Heart left ventricle (tissue), 16 donors: ENCODE data around the gene NAE1. TPM values are rescaled to one million over a fixed set of nuclear protein-coding genes. Genes with fewer than 3 reads are reported as not detected.

Source experiments
- ATAC-seq, 4 donors: fragments of 200-7000 bp; cut with Tn5 transposase; one replicate each; pipeline ENCODE4 v1.9.1; 2020 to 2022; ENCODE audit warnings: moderate library complexity in 4 of 4, mild to moderate bottlenecking in 3 of 4, moderate number of reproducible peaks in 1 of 4
- DNase-seq, 5 donors: peaks; one replicate each; pipeline ENCODE4 v3.0.0-alpha.2; 2020
- H3K27ac ChIP-seq, 12 donors: fragments of 200-600 bp; sonication (generic) in 4 of 12; one replicate each; pipeline versions ENCODE4 v1.5.0 to v1.8.0; 2016 to 2022; ENCODE audit warnings: mild to moderate bottlenecking in 2 of 12
- H3K27me3 ChIP-seq, 9 donors: fragments of 200-600 bp; sonication (generic) in 2 of 9; one replicate each; pipeline versions ENCODE4 v1.5.1 to v1.8.0; 2016 to 2022; ENCODE audit warnings: mild to moderate bottlenecking in 3 of 9
- H3K36me3 ChIP-seq, 9 donors: fragments of 200-600 bp; sonication (generic) in 2 of 9; one replicate each; pipeline versions ENCODE4 v1.5.0 to v1.8.0; 2018 to 2022; ENCODE audit warnings: mild to moderate bottlenecking in 2 of 9
- H3K4me1 ChIP-seq, 12 donors: fragments of 200-600 bp; sonication (generic) in 4 of 12; one replicate each; pipeline versions ENCODE4 v1.5.0 to v1.8.0; 2016 to 2022; ENCODE audit warnings: mild to moderate bottlenecking in 3 of 12
- H3K4me3 ChIP-seq, 12 donors: fragments of 200-600 bp; sonication (generic) in 4 of 12; one replicate each; pipeline versions ENCODE4 v1.5.0 to v1.8.0; 2017 to 2022; ENCODE audit warnings: mild to moderate bottlenecking in 9 of 12, moderate library complexity in 4 of 12
- H3K9me3 ChIP-seq, 12 donors: fragments of 200-600 bp; sonication (generic) in 4 of 12; one replicate each; pipeline versions ENCODE4 v1.5.0 to v1.8.0; 2016 to 2022; ENCODE audit warnings: mild to moderate bottlenecking in 1 of 12
- CTCF ChIP-seq, 12 donors: fragments of 200-600 bp; sonication (generic) in 4 of 12; IDR thresholded peaks; one replicate each; pipeline versions ENCODE4 v1.5.0 to v1.8.0; 2018 to 2022; ENCODE audit warnings: antibody characterized with exemption in 12 of 12, mild to moderate bottlenecking in 5 of 12
- POLR2A ChIP-seq, 2 donors: fragments of 450-650 bp; IDR thresholded peaks; one replicate each; pipeline ENCODE4 v1.6.1; 2017; ENCODE audit warnings: antibody characterized with exemption in 2 of 2, mild to moderate bottlenecking in 2 of 2, moderate library complexity in 2 of 2
- WGBS, 4 donors: extraction: QIAGEN DNeasy Blood & Tissue Kit in 2 of 4; methylation state at CpG; one replicate each; pipeline versions ENCODE4 v1.1.5 to v1.1.7; 2013 to 2018; 5-methylcytosine and 5-hydroxymethylcytosine counted together
- intact Hi-C, 10 donors: fragments of 100-400 bp; cut with DNase I; formaldehyde crosslinking; loops; one replicate each; pipeline versions ENCODE4 v1.11.1 to v1.14.2; 2022
- long read RNA-seq, 3 donors: library from polyadenylated mRNA; unstranded; transcript quantifications; one replicate each; pipeline ENCODE4 v2.0.0, GENCODE V29; 2020 to 2021
- polyA plus RNA-seq, 2 donors: library from polyadenylated mRNA; stranded (reverse); fragments of 200-250 nt; gene quantifications; one replicate each; pipeline ENCODE4 v1.2.3, GENCODE V29; 2013
- total RNA-seq, 9 donors: library from RNA; depleted of rRNA in 2 of 9; stranded (reverse); fragments of >200 nt in 2 of 9; fragmentation: NEBNext Ultra II Directional in 3 of 9; extraction: Animal tissue kit (Norgen Biotek cat#: 25700) in 3 of 9; gene quantifications; one replicate each; pipeline versions ENCODE4 v1.1.0 to v1.2.4, GENCODE V29; 2016 to 2023
- donor health status: ischemic (EF 13 %, LVEDD 7.1; RV severe dilation, severe dysfunction).
- donor health status: healthy with polysubstance abuse.
- donor health status: DM: no; HTN: yes; CAD: no.
- donor health status: DM: no; HTN: no; CAD: no.
- donor health status: ischemic (EF 25% LVEDD 6.9; RV normal size, moderate dysfunction).
- donor health status: ischemic (EF 25% LVEDD 5.7; RV mildly dilated, moderate dysfunction).
- donor health status: healthy.
- donor health status: DM: yes; HTN: yes; CAD: no.
- donor health status: ischemic (EF 35%, LVEDD 5.7; RV mildly dilated, moderate dysfunction).
- donor health status: nonischemic (EF 11% LVEDD 7.7; RV severe dilation, severe dysfunction).
- donor health status: DM: yes; HTN: yes; CAD: no.
- donor health status: PGD.
- donor health status: ischemic (EF 29% LVEDD 5.4; RV normal size, mild dysfunction).
- donor health status: nonischemic (EF 23%, LVEDD 6.1; RV moderate dilation, normal function).

The NAE1 gene
- total RNA-seq: 10 to 100 TPM; 25.6 to 39.3 (median 29.6) TPM
- polyA plus RNA-seq: 10 to 100 TPM; 17.7 to 34.3 TPM
- long read RNA-seq, donor 1, transcript NAE1-203 (21 exons, 1,909 nt): minor isoform, 7 of 63 reads
- long read RNA-seq, donor 1, transcript NAE1-201 (20 exons, 1,837 nt): major isoform, 44 of 63 reads
- long read RNA-seq, donor 1, partial matches to known transcripts: 2 of 63 reads
- long read RNA-seq, donor 1, other reads (novel, unspliced or antisense): 10 of 63 reads
- long read RNA-seq, donor 2, transcript NAE1-204 (19 exons, 1,654 nt): minor isoform, 5 of 139 reads
- long read RNA-seq, donor 2, transcript NAE1-201 (20 exons, 1,837 nt): major isoform, 112 of 139 reads
- long read RNA-seq, donor 2, transcript NAE1-203 (21 exons, 1,909 nt): minor isoform, 5 of 139 reads
- long read RNA-seq, donor 2, partial matches to known transcripts: 5 of 139 reads
- long read RNA-seq, donor 2, other reads (novel, unspliced or antisense): 12 of 139 reads
- long read RNA-seq, donor 3, transcript NAE1-203 (21 exons, 1,909 nt): minor isoform, 8 of 28 reads
- long read RNA-seq, donor 3, transcript NAE1-201 (20 exons, 1,837 nt): major isoform, 16 of 28 reads
- long read RNA-seq, donor 3, partial matches to known transcripts: 0 of 28 reads
- long read RNA-seq, donor 3, other reads (novel, unspliced or antisense): 3 of 28 reads

- H3K27ac ChIP-seq: peak within 1 kb of the TSS; percentile 66 to 94 (median 86)
- peak in 1 of 2 donors; percentile 79 for TF ChIP-seq POLR2A (IDR thresholded peaks at IDR 0.05)
- TF ChIP-seq CTCF (IDR thresholded peaks at IDR 0.05): peak; percentile 97 to 99 (median 99)
- H3K4me3 ChIP-seq: peak within 1 kb of the TSS; percentile 67 to 95 (median 84)
- WGBS, 4 donors: 1 to 3% (median 1%) methylated on average over 23 to 84 of the region's 84 CpGs
- DNase-seq (peak; percentile 85 to 95 (median 90)), ATAC-seq (peak; percentile 89 to 99 (median 98))
- H3K36me3 ChIP-seq: peaks cover 0 to 29% (median 21%) of the 10 kb centered on the region in 9 donors
- no peaks in the 10 kb centered on the region for H3K9me3 ChIP-seq
- peaks cover 0 to 28% (median 15%) of the 10 kb centered on the region in 12 donors for H3K4me1 ChIP-seq
- H3K27me3 ChIP-seq: no peaks in the 10 kb centered on the region
- intact Hi-C loops: loop anchor here in 8 of 10 donors (2.0 to 5.0 kb wide), 4 partner anchors 36 to 42 kb away; no protein-coding TSS in a partner anchor
These were observed at the start of gene NAE1 for GRCh38 chr16:66830422-66831404. Gene NAE1 (minus strand): TSS chr16:66830976. CDS start chr16:66830899, 77 bp downstream.

- intact Hi-C loops: loop anchor here in 1 of 10 donors (10.0 kb wide), 1 partner anchor 153 kb away; no protein-coding TSS in a partner anchor
- Histone ChIP-seq H3K4me3 (no peak overlapping the region), H3K36me3 (no peaks in the 10 kb centered on the region), H3K4me1 (peaks cover 0 to 31% (median 10%) of the 10 kb centered on the region in 12 donors), H3K27ac (no peak overlapping the region), H3K27me3 (no peaks in the 10 kb centered on the region), H3K9me3 (no peaks in the 10 kb centered on the region)
- no peak for TF ChIP-seq CTCF (IDR thresholded peaks at IDR 0.05)
- TF ChIP-seq POLR2A (IDR thresholded peaks at IDR 0.05): no peak
- ATAC-seq (no peak), DNase-seq (no peak)
- 63 to 69% (median 67%) methylated on average over 5 of the region's 5 CpGs for WGBS, 4 donors
These were observed 47.3 kb upstream of the NAE1 start for GRCh38 chr16:66878067-66878466.

- no peak overlapping the region for H3K4me3 ChIP-seq
- peak overlapping the region in 2 of 12 donors; percentile 26 to 52 for H3K27ac ChIP-seq
- no peaks in the 10 kb centered on the region for H3K9me3 ChIP-seq
- peaks cover 0 to 25% (median 5%) of the 10 kb centered on the region in 12 donors for H3K4me1 ChIP-seq
- intact Hi-C loops: loop anchor here in 1 of 10 donors (5.0 to 10.0 kb wide), 2 partner anchors 149 to 267 kb away; no protein-coding TSS in a partner anchor
- no peaks in the 10 kb centered on the region for H3K36me3 ChIP-seq
- DNase-seq (no peak), ATAC-seq (no peak)
- 50 to 87% (median 80%) methylated on average over 1 of the region's 1 CpG for WGBS, 4 donors
- no peak for TF ChIP-seq CTCF (IDR thresholded peaks at IDR 0.05)
- H3K27me3 ChIP-seq: no peaks in the 10 kb centered on the region
These were observed 43.5 kb upstream of the NAE1 start for GRCh38 chr16:66874079-66874775.
